GM12878 (cell line): ENCODE results near the gene TOR2A. TPM values are rescaled to one million over a fixed set of nuclear protein-coding genes. Genes with fewer than 3 reads are reported as not detected.

Source experiments
- ATAC-seq: fragments of 200-7000 bp; cut with Tn5 transposase; 3 replicates; pipeline ENCODE4 v1.9.1; 2020; ENCODE audit warnings: mild to moderate bottlenecking, moderate library complexity
- BruUV-seq: library from RNA; stranded (reverse); fragments of 400-500 nt; replicated peaks from 2 replicates; lab custom pipeline; 2021; lab: Mats Ljungman, UMichigan
- CTCF ChIA-PET: fragments of 300-600 bp; sonication (Branson Sonifier 250); formaldehyde crosslinking; extraction: SDS; loops from one replicate; lab custom pipeline; 2021; ENCODE audit warnings: inconsistent platforms; lab: Yijun Ruan, JAX
- POLR2A ChIA-PET: fragments of 350-600 bp; formaldehyde crosslinking; extraction: SDS; loops from one replicate; lab custom pipeline; 2021; ENCODE audit warnings: inconsistent platforms; lab: Charles Lee
- RAD21 ChIA-PET: fragments of 300-600 bp; sonication (Branson Sonifier 250); formaldehyde crosslinking; loops from one replicate; lab custom pipeline; 2023; ENCODE audit warnings: antibody characterized with exemption; ENCODE audit not compliant: unreplicated experiment; lab: Charles Lee
- SMC1A ChIA-PET: fragments of 300-600 bp; sonication (Branson Sonifier 250); formaldehyde crosslinking; loops from one replicate; lab custom pipeline; 2023; ENCODE audit not compliant: unreplicated experiment, uncharacterized antibody; lab: Charles Lee
- DNase-seq: peaks from one replicate; pipeline ENCODE4 v3.0.0-alpha.2; 2011; ENCODE audit warnings: low read depth, low spot score
- FAIRE-seq: peaks from 3 replicates; lab custom pipeline; 2011; peaks lifted over from hg19 to GRCh38; lab: Jason Lieb, UNC
- H2AFZ ChIP-seq: 2 replicates; pipeline ENCODE4 v1.6.0; 2011; ENCODE audit warnings: low read depth, low read length, control low read depth; ENCODE audit not compliant: control insufficient read depth
- H3K27ac ChIP-seq: 2 replicates; pipeline ENCODE4 v1.5.1; 2011; ENCODE audit warnings: control low read depth; ENCODE audit not compliant: control insufficient read depth, insufficient read depth
- H3K27me3 ChIP-seq, 2 experiments: replicated peaks in 1 of 2; 2 replicates each; pipeline versions ENCODE4 v1.6.0 to v1.6.1; 2011; ENCODE audit warnings: low read length in 1 of 2; ENCODE audit not compliant: control insufficient read depth in 2 of 2, insufficient read depth in 2 of 2
- H3K36me3 ChIP-seq, 2 experiments: 2 replicates each; pipeline ENCODE4 v1.5.1; 2011; ENCODE audit warnings: low read length in 1 of 2; ENCODE audit not compliant: control insufficient read depth in 2 of 2, insufficient read depth in 2 of 2
- H3K4me1 ChIP-seq: 2 replicates; pipeline ENCODE4 v1.6.1; 2011; ENCODE audit warnings: mild to moderate bottlenecking, low read length, moderate library complexity, mixed read lengths; ENCODE audit not compliant: control insufficient read depth, insufficient read depth
- H3K4me2 ChIP-seq: 2 replicates; pipeline ENCODE4 v1.6.0; 2011; ENCODE audit warnings: control low read depth; ENCODE audit not compliant: control insufficient read depth, insufficient read depth
- H3K4me3 ChIP-seq: fragments of 200-600 bp; sonication (generic); 2 replicates; pipeline ENCODE4 v1.5.1; 2016
- H3K79me2 ChIP-seq: 2 replicates; pipeline ENCODE4 v1.6.0; 2011; ENCODE audit warnings: low read length; ENCODE audit not compliant: control insufficient read depth, insufficient read depth
- H3K9ac ChIP-seq: 2 replicates; pipeline ENCODE4 v1.8.0; 2011; ENCODE audit warnings: low read length, control low read depth, mixed read lengths; ENCODE audit not compliant: control insufficient read depth, insufficient read depth
- H3K9me3 ChIP-seq: replicated peaks from 3 replicates; pipeline ENCODE4 v1.5.1; 2011; ENCODE audit warnings: mild to moderate bottlenecking, low read length; ENCODE audit not compliant: control insufficient read depth, insufficient read depth
- H4K20me1 ChIP-seq: 2 replicates; pipeline ENCODE4 v1.6.0; 2011; ENCODE audit not compliant: control insufficient read depth, insufficient read depth
- BCLAF1 ChIP-seq: fragments of 450-650 bp; IDR thresholded peaks from 2 replicates; pipeline ENCODE4 v1.6.1; 2017; ENCODE audit warnings: antibody characterized with exemption, mild to moderate bottlenecking, moderate library complexity
- CTCF ChIP-seq, 3 experiments: IDR thresholded peaks in 2 of 3; conservative IDR thresholded peaks in 1 of 3; 2 replicates each; pipeline ENCODE4 v1.5.1; 2011; ENCODE audit warnings: low read depth in 3 of 3, low read length in 3 of 3, mild to moderate bottlenecking in 3 of 3, control low read depth in 2 of 3, moderate library complexity in 2 of 3, inconsistent platforms in 1 of 3, mixed read lengths in 1 of 3; ENCODE audit not compliant: control insufficient read depth in 2 of 3, insufficient read depth in 1 of 3; ENCODE audit errors: extremely low read depth in 1 of 3
- CUX1 ChIP-seq: IDR thresholded peaks from 2 replicates; pipeline ENCODE4 v1.6.1; 2012; ENCODE audit warnings: improper control_type of control experiment, low read depth, low read length; ENCODE audit not compliant: insufficient replicate concordance
- FOXK2 ChIP-seq: fragments of 450-650 bp; IDR thresholded peaks from 2 replicates; pipeline ENCODE4 v1.6.1; 2017; ENCODE audit warnings: mild to moderate bottlenecking, moderate library complexity
- KDM1A ChIP-seq: fragments of 200-600 bp; sonication (generic); IDR thresholded peaks from 2 replicates; pipeline ENCODE4 v1.6.1; 2016; ENCODE audit warnings: borderline replicate concordance
- MEF2A ChIP-seq: IDR thresholded peaks from 2 replicates; pipeline ENCODE4 v1.6.1; 2011; ENCODE audit warnings: low read depth, mild to moderate bottlenecking, low read length, moderate library complexity; ENCODE audit not compliant: insufficient read depth
- NR2F1 ChIP-seq: fragments of 450-650 bp; conservative IDR thresholded peaks from 2 replicates; pipeline ENCODE4 v1.6.1; 2017; ENCODE audit warnings: mild to moderate bottlenecking
- SMAD1 ChIP-seq: fragments of 450-650 bp; IDR thresholded peaks from 2 replicates; pipeline ENCODE4 v1.6.1; 2018; ENCODE audit warnings: mild to moderate bottlenecking, low read depth; ENCODE audit not compliant: partially characterized antibody
- ZBTB33 ChIP-seq: fragments of 450-650 bp; IDR thresholded peaks from 2 replicates; pipeline ENCODE4 v1.6.1; 2017; ENCODE audit warnings: mild to moderate bottlenecking
- WGBS: methylation state at CpG from one replicate; pipeline ENCODE4 v1.1.6; 2016; ENCODE audit warnings: low lambda C conversion rate; ENCODE audit not compliant: insufficient replicate concordance, insufficient coverage; ENCODE audit errors: missing lambda C conversion rate; 5-methylcytosine and 5-hydroxymethylcytosine counted together
- in situ Hi-C: fragments of 300-500 bp; cut with MboI; formaldehyde crosslinking; loops from 9 replicates; pipeline ENCODE4 v1.14.3; 2018; ENCODE audit warnings: mixed read lengths
- intact Hi-C: fragments of 100-400 bp; cut with micrococcal nuclease; formaldehyde crosslinking; loops from one replicate; pipeline ENCODE4 v1.14.2; 2022; ENCODE audit not compliant: unreplicated experiment
- polyA plus RNA-seq, 11 experiments: library from polyadenylated mRNA; depleted of rRNA in 4 of 11; unstranded in 6 of 11; stranded (reverse) in 5 of 11; fragments of >200 nt; fragmentation: Nextera tagmentation in 4 of 11; fragmentation: Illumina TruSeq in 1 of 11; extraction: Ambion mirVana in 4 of 11; extraction: Trizol in 1 of 11; gene quantifications; 1 replicate in 1 of 11; 2 replicates in 10 of 11; pipeline versions ENCODE4 v1.2.1 to v1.2.3, GENCODE V29; 2011 to 2016; ENCODE audit warnings: inconsistent platforms in 2 of 11, missing spikeins in 2 of 11, low read depth in 1 of 11
- total RNA-seq, 4 experiments: library from RNA; depleted of rRNA in 3 of 4; stranded (reverse); fragments of >200 nt in 3 of 4; fragmentation: Illumina TruSeq in 1 of 4; extraction: Trizol in 1 of 4; gene quantifications; 2 replicates each; pipeline versions ENCODE4 v1.2.1 to v1.2.3, GENCODE V29; 2013 to 2021

TOR2A gene
- total and polyA plus RNA-seq, 10 of the 15 experiments (the other 5 are each of a cell fraction or from before 2014, with no cell fraction given) = 0.52 to 23.7 (median 8.5) TPM

- no peak for DNase-seq
- H3K4me3 ChIP-seq = no peak overlapping the region
- H3K4me1 ChIP-seq = no peaks in the 10 kb centered on the region
- no peaks in the 10 kb centered on the region for H3K79me2 ChIP-seq
- no peak overlapping the region for H3K27ac ChIP-seq
- no peaks in the 10 kb centered on the region for H3K36me3 ChIP-seq
- H4K20me1 ChIP-seq = no peaks in the 10 kb centered on the region
- ChIA-PET CTCF (no interaction called here), RAD21 (no interaction called here), SMC1A (no interaction called here), POLR2A (no interaction called here)
- in situ Hi-C loops (no loop called here), intact Hi-C loops (no loop called here)
- H3K27me3 ChIP-seq = no peaks in the 10 kb centered on the region; a peak in 3 of 4 replicates
- no peak overlapping the region for H2AFZ ChIP-seq
- H3K4me2 ChIP-seq = no peak overlapping the region
- no peak for FAIRE-seq
- H3K9me3 ChIP-seq = no peaks in the 10 kb centered on the region
- no TSS peak for BruUV-seq
- 61% methylated on average over 12 of the region's 13 CpGs for WGBS
- ATAC-seq = no peak
- H3K9ac ChIP-seq = no peak overlapping the region
- TF ChIP-seq SMAD1 (no peak), CUX1 (no peak), BCLAF1 (no peak), MEF2A (no peak), ZBTB33 (no peak), FOXK2 (no peak), CTCF (IDR thresholded peaks at IDR 0.05 in 2 of 3, conservative IDR thresholded peaks at IDR 0.05 in 1 of 3; ENCODE audit: control insufficient read depth in 2 of 3, extremely low read depth in 1 of 3, insufficient read depth in 1 of 3, low read depth in 3 of 3, low read length in 3 of 3) (no peak), NR2F1 (no peak), KDM1A (no peak)
Observed at GRCh38 chr9:127689329-127690000, 45.6 kb downstream of the TOR2A start.
